ENCODE data around the gene RAB28.

RAB28 gene

DNA sequence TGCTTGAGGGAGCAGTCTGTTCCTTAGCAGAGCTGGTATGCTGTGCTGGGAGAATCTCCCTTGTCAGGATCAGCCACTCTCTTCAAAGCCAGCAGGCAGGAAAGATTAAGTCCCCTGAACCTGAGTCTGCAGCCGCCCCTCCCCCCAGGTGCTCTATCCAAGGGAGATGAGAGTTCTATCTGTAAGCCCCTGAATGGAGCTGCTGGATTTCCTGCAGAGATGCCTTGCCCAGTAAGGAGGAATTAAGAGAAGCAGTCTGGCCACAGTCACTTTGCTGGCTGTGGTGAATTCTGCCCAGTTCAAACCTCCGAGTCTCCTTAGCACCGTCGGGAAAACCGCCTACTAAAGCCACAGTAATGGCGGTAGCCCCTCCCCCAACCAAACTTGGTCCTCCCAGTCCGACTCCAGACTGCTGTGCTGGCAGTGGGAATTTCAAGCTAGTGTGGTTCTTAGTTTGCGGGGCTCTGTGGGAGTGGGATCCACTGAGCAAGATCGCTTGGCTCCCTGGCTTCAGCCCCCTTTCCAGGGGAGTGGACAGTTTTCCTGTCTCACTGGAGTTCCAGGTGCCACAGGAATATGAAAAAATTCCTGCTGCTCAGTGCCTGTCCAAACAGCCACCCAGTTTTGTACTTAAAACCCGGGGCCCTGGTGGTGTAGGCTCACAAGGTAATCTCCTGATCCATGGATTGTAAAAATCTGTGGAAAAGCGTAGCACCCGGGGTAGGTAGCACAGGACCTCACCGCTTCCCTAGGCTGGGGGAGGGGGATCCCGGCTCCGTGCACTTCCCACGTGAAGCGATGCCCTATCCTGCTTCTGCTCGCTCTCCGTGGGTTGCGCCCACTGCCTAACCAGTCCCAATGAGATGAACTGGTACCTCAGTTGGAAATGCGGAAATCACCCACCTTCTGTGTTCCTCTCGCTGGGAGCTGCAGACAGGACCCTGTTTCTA is 38.0 kb downstream of the RAB28 start:
- no peak for TF ChIP-seq EZH2phosphoT487 (IDR thresholded peaks at IDR 0.05; ENCODE audit: low read depth)
- TF ChIP-seq, protein P1, sequence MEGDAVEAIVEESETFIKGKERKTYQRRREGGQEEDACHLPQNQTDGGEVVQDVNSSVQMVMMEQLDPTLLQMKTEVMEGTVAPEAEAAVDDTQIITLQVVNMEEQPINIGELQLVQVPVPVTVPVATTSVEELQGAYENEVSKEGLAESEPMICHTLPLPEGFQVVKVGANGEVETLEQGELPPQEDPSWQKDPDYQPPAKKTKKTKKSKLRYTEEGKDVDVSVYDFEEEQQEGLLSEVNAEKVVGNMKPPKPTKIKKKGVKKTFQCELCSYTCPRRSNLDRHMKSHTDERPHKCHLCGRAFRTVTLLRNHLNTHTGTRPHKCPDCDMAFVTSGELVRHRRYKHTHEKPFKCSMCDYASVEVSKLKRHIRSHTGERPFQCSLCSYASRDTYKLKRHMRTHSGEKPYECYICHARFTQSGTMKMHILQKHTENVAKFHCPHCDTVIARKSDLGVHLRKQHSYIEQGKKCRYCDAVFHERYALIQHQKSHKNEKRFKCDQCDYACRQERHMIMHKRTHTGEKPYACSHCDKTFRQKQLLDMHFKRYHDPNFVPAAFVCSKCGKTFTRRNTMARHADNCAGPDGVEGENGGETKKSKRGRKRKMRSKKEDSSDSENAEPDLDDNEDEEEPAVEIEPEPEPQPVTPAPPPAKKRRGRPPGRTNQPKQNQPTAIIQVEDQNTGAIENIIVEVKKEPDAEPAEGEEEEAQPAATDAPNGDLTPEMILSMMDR (IDR thresholded peaks at IDR 0.05; ENCODE audit: low read depth, low read length): no peak
- Histone ChIP-seq H2AFZ (ENCODE audit: low read depth, low read length) (no peak overlapping the region), H3K4me3 (ENCODE audit: low read length) (no peak overlapping the region), H3K4me2 (ENCODE audit: low read length) (no peak overlapping the region), H3K27ac (ENCODE audit: low read length) (no peak overlapping the region), H3K27me3 (ENCODE audit: low read depth, low read length) (no peaks in the 10 kb centered on the region), H3K36me3 (replicated peaks; ENCODE audit: low read depth, low read length) (no peaks in the 10 kb centered on the region), H4K20me1 (ENCODE audit: insufficient read depth, low read length) (no peaks in the 10 kb centered on the region), H3K79me2 (ENCODE audit: low read length) (no peaks in the 10 kb centered on the region), H3K9ac (ENCODE audit: low read length) (no peak overlapping the region), H3K4me1 (ENCODE audit: low read length) (no peaks in the 10 kb centered on the region), H3K9me3 (ENCODE audit: insufficient read depth, low read length) (no peaks in the 10 kb centered on the region)

DNA sequence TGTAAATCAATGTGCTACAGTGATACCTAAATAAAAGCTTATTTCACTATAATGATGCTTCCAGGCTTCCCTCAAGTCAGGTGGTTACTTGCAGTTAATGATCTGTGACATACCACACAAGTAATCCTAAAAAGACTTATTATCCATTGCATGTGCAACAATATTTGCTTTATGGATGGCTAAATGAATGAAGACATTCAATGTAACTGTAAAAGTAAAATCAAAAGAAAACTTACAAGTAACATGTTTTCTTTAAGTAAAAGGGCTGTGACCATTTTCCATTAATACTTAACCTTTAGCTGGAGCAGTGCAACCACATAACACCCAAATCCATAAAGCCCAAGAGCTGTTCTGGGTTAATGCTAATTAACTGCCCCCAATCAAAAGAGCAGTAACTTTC is 42.6 kb downstream of the RAB28 start:
- H3K9me3 ChIP-seq (ENCODE audit: insufficient read depth, low read length): peaks cover 3% of the 10 kb centered on the region; the same call in 1 of the 2 replicates
- H3K9ac ChIP-seq (ENCODE audit: low read length): no peak overlapping the region
- H3K4me2 ChIP-seq (ENCODE audit: low read length): no peak overlapping the region
- no peak overlapping the region for H2AFZ ChIP-seq (ENCODE audit: low read depth, low read length)
- no peaks in the 10 kb centered on the region for H3K27me3 ChIP-seq (ENCODE audit: low read depth, low read length)
- TF ChIP-seq EZH2phosphoT487 (IDR thresholded peaks at IDR 0.05; ENCODE audit: low read depth): no peak
- TF ChIP-seq, protein P1 (IDR thresholded peaks at IDR 0.05; ENCODE audit: low read depth, low read length): no peak
- H4K20me1 ChIP-seq (ENCODE audit: insufficient read depth, low read length): no peaks in the 10 kb centered on the region
- no peak overlapping the region for H3K4me3 ChIP-seq (ENCODE audit: low read length)
- no peak overlapping the region for H3K27ac ChIP-seq (ENCODE audit: low read length)
- H3K4me1 ChIP-seq (ENCODE audit: low read length): no peaks in the 10 kb centered on the region
- peaks cover 11% of the 10 kb centered on the region for H3K36me3 ChIP-seq (replicated peaks; ENCODE audit: low read depth, low read length)
- H3K79me2 ChIP-seq (ENCODE audit: low read length): peaks cover 4% of the 10 kb centered on the region; the same call in 1 of the 2 replicates

DNA sequence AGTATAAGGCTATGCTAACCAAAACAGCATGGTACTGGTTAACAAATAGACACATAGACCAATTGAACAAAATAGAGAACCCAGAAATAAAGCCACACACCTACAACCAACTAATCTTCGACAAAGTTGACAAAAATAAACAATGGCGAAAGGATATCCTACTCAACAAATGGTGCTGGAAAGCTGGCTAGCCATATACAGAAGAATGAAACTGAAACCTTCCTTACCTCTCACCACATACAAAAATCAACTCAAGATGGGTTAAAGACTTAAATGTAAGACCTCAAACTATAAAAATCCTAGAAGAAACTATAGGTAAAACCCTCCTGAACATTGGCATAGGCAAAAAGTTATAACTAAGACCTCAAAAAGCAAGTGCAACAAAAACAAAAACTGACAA is 47.2 kb downstream of the RAB28 start:
- H3K27ac ChIP-seq (ENCODE audit: low read length): no peak overlapping the region
- TF ChIP-seq, protein P1 (IDR thresholded peaks at IDR 0.05; ENCODE audit: low read depth, low read length): no peak
- no peak for TF ChIP-seq EZH2phosphoT487 (IDR thresholded peaks at IDR 0.05; ENCODE audit: low read depth)
- peaks cover 3% of the 10 kb centered on the region; the same call in 1 of the 2 replicates for H3K9me3 ChIP-seq (ENCODE audit: insufficient read depth, low read length)

DNA sequence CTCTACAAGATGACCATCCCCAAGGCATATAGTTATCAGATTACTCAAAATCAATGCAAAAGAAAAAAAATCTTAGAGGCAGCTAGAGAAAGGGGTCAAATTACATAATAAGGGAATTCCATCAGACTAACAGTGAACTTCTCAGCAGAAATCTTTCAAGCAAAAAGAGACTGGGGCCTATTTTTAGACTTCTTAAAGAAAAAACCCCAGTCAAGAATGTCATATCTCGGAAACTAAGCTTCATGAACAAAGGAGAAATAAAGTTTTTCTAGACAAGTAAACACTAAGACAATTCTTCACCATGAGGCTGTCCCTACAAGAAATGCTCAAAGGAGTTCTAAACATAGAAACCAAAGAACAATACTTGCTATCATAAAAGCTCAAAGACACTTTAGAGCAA is 51.7 kb downstream of the RAB28 start:
- TF ChIP-seq EZH2phosphoT487 (IDR thresholded peaks at IDR 0.05; ENCODE audit: low read depth): no peak
- no peak overlapping the region for H3K9ac ChIP-seq (ENCODE audit: low read length)
- peaks cover 10% of the 10 kb centered on the region; the same call in 1 of the 2 replicates for H3K4me1 ChIP-seq (ENCODE audit: low read length)
- no peak overlapping the region for H3K27ac ChIP-seq (ENCODE audit: low read length)
- H3K4me3 ChIP-seq (ENCODE audit: low read length): no peak overlapping the region
- H3K27me3 ChIP-seq (ENCODE audit: low read depth, low read length): no peaks in the 10 kb centered on the region
- H3K9me3 ChIP-seq (ENCODE audit: insufficient read depth, low read length): no peaks in the 10 kb centered on the region
- H3K79me2 ChIP-seq (ENCODE audit: low read length): peaks cover 53% of the 10 kb centered on the region
- peaks cover 6% of the 10 kb centered on the region for H3K36me3 ChIP-seq (replicated peaks; ENCODE audit: low read depth, low read length)
- no peak overlapping the region for H2AFZ ChIP-seq (ENCODE audit: low read depth, low read length)
- H3K4me2 ChIP-seq (ENCODE audit: low read length): no peak overlapping the region
- no peaks in the 10 kb centered on the region; the same call in none of the 2 replicates for H4K20me1 ChIP-seq (ENCODE audit: insufficient read depth, low read length)

More for the DNA sequence above, 47.2 kb downstream of the RAB28 start:
- Histone ChIP-seq H3K4me2 (ENCODE audit: low read length) (no peak overlapping the region), H3K36me3 (replicated peaks; ENCODE audit: low read depth, low read length) (peaks cover 11% of the 10 kb centered on the region), H3K27me3 (ENCODE audit: low read depth, low read length) (no peaks in the 10 kb centered on the region), H2AFZ (ENCODE audit: low read depth, low read length) (no peak overlapping the region), H3K79me2 (ENCODE audit: low read length) (peaks cover 37% of the 10 kb centered on the region), H3K4me1 (ENCODE audit: low read length) (peaks cover 10% of the 10 kb centered on the region; the same call in 1 of the 2 replicates), H4K20me1 (ENCODE audit: insufficient read depth, low read length) (no peaks in the 10 kb centered on the region; the same call in 1 of the 2 replicates), H3K9ac (ENCODE audit: low read length) (no peak overlapping the region), H3K4me3 (ENCODE audit: low read length) (no peak overlapping the region)
